ENCODE data around the gene SELP.

Gene SELP

GRCh38 chr1:169618367-169618766 lies 11.6 kb downstream of the SELP start:
- no peak for DNase-seq

GRCh38 chr1:169615803-169616202 lies 14.1 kb downstream of the SELP start:
- DNase-seq: no peak

GRCh38 chr1:169610858-169611257 lies 19.1 kb downstream of the SELP start:
- DNase-seq: no peak

- DNase-seq: no peak
Observed at GRCh38 chr1:169610108-169610507, 19.8 kb downstream of the SELP start.

GRCh38 chr1:169608226-169608625 lies 21.7 kb downstream of the SELP start:
- no peak for DNase-seq

GRCh38 chr1:169604781-169605560 lies 25.0 kb downstream of the SELP start:
- peak; percentile 48 for DNase-seq

GRCh38 chr1:169601096-169601881 lies 28.6 kb downstream of the SELP start:
- no peak for DNase-seq

GRCh38 chr1:169595764-169596711 lies 33.9 kb downstream of the SELP start:
- DNase-seq: peak; percentile 20

GRCh38 chr1:169594391-169594790 lies 35.5 kb downstream of the SELP start:
- DNase-seq: no peak

GRCh38 chr1:169590932-169591331 lies 39.0 kb downstream of the SELP start:
- DNase-seq: no peak

- no peak for DNase-seq
Observed at GRCh38 chr1:169588785-169589485, 41.0 kb downstream of the SELP start.

- DNase-seq: no peak
Observed at GRCh38 chr1:169588112-169588511, 41.8 kb downstream of the SELP start.

- peak; percentile 65 for DNase-seq
Observed at GRCh38 chr1:169586395-169587255, 43.3 kb downstream of the SELP start, which contains the start of gene F5. TSS of gene F5 (minus strand) at chr1:169586481. CDS start at chr1:169586386, 95 bp downstream.

- no peak for DNase-seq
Observed at GRCh38 chr1:169586067-169586394, 43.9 kb downstream of the SELP start.

GRCh38 chr1:169585181-169585580 lies 44.7 kb downstream of the SELP start:
- DNase-seq: no peak

GRCh38 chr1:169584483-169585144 lies 45.3 kb downstream of the SELP start:
- DNase-seq: no peak

GRCh38 chr1:169577981-169578738 lies 51.8 kb downstream of the SELP start:
- DNase-seq: no peak

GRCh38 chr1:169576935-169577331 lies 53.0 kb downstream of the SELP start:
- DNase-seq: no peak

GRCh38 chr1:169576241-169576934 lies 53.5 kb downstream of the SELP start:
- no peak for DNase-seq
